Right lobe of liver (tissue), 4 donors: Measurements from ENCODE around the gene EDIL3.

ENCODE experiments used
- CTCF ChIP-seq, 4 donors: fragments of 200-600 bp in 3 of 4; fragments of 450-650 bp in 1 of 4; IDR thresholded peaks; one replicate each; pipeline versions ENCODE4 v1.5.1 to v1.8.0; 2016 to 2022; ENCODE audit warnings: antibody characterized with exemption in 4 of 4, mild to moderate bottlenecking in 2 of 4
- POLR2A ChIP-seq: fragments of 450-650 bp; IDR thresholded peaks from one replicate; pipeline ENCODE4 v1.6.1; 2017; ENCODE audit warnings: antibody characterized with exemption, mild to moderate bottlenecking
- donor health status: DM: no; HTN: no; CAD: no.
- donor health status: DM: no; HTN: no; CAD: no.
- donor health status: DM: no; HTN: yes; CAD: no.

GRCh38 chr5:84227236-84227635, 157.4 kb downstream of the EDIL3 start:
- no peak for TF ChIP-seq CTCF (IDR thresholded peaks at IDR 0.05)
- TF ChIP-seq POLR2A, result no peak
